NK-92 (cell line): ENCODE results near the gene VANGL1.

Source experiments
- DNase-seq: peaks from one replicate; lab custom pipeline; 2025; ENCODE audit not compliant: unreplicated experiment; lab: John Stamatoyannopoulos, UW

The VANGL1 gene

DNA sequence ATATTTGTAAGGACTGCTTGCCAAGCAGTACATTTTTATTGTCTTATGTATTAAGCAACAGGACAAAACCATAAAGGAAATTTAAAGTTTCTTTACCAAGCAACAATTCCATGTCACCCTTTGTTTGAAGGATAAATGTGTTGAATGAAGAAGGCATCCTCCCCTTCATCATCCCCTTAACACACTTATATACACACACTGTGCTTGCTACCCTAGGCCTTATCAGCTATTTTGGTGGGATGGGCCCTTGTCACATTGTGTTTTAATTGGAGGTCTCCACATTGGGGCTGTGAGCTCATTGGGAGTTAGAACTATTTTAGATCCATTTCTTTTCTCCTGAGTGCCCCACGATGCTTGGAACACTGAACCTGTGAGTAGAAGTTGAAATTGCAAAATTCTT is 1.9 kb downstream of the VANGL1 start:
- no peak for DNase-seq

DNA sequence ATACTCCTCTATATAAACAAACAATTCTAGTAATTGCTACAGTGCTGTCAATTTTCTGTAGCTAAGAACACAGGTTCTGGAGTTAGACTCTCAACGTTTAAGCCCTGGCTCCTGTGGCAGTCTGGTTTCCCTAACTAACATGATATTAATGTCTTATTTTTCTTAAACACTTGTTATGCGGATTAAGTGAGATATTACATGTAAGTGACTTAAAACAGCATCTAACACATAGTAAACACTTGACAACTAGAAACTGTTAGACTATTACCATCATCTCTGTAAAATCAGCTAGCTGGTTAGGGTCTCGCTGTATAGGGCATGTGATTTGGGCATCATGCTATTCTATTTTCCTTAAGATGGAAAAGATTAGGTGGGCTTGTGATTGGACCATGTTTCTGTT is 2.3 kb downstream of the VANGL1 start:
- no peak for DNase-seq

DNA sequence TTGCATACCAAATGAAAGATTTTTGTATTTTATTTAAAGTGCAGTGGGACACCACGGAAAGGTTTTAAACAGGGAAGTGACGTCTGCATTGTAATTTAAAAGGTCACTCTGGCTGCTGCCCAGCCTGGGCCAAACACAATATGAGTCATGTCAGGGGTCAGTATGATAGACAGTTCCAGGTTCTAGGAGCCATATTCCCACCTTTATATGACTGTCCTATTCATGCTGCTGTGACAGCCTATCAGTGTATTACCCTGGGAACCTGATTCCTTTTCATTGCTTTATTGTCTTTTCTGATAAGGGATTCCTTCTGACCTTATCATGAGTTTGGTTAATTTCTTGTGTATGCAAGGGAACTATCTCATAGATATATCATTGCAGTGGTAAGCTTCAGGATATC is 5.3 kb downstream of the VANGL1 start:
- no peak for DNase-seq

DNA sequence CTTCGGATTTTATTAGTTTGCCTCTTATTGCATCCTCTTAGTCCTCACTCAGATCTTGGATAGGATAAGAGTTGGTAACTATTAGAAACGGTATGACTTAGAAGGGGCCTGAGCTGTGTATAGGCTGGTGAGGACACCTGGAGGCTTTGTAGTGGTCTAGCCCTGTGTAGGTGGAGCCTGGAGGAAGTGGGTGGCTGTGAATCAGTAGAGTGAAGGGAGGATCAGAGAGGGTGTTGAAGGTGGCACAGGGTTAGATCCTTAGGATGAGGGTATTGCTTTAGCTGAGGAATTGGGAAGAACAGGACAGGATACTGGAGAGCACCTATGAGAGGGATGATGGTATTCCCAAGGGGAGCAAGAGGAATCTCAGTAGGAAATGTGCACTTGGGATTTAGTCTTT is 5.7 kb downstream of the VANGL1 start:
- DNase-seq = no peak

DNA sequence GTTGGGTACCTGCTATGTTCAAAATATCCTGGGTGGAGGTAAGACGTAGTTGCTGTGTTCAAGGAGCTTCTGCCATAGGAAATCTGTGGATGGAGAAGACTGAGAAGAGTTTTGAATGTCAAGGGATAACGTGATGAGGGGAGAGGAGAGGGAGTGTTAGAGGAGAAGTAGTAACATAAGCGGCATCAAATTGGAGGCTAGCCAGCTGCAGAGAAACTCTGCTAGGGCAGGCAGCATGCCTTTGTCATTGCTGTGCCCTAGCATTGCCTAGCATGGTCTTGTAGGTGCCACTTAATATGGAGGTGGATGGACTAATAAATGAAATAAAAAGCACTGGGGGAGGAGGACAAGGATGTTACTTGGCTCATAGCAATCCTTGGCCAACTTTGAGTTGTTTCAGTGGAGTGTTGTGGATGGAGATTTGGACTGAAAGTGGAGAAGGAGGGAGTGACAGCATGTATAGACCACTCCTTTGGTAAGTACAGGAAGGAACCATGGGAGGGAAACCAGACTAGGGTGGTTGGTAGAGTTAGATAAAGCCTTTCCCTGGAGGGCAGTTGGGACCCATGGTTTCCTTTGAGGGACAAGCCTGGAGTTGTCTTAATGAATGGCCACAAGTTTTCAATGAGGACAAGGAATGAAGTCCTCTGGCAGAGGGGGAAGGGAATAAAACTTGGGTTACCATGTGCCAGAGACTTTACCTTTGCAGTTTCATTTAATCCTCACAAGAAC is 6.3 kb downstream of the VANGL1 start:
- DNase-seq = no peak

DNA sequence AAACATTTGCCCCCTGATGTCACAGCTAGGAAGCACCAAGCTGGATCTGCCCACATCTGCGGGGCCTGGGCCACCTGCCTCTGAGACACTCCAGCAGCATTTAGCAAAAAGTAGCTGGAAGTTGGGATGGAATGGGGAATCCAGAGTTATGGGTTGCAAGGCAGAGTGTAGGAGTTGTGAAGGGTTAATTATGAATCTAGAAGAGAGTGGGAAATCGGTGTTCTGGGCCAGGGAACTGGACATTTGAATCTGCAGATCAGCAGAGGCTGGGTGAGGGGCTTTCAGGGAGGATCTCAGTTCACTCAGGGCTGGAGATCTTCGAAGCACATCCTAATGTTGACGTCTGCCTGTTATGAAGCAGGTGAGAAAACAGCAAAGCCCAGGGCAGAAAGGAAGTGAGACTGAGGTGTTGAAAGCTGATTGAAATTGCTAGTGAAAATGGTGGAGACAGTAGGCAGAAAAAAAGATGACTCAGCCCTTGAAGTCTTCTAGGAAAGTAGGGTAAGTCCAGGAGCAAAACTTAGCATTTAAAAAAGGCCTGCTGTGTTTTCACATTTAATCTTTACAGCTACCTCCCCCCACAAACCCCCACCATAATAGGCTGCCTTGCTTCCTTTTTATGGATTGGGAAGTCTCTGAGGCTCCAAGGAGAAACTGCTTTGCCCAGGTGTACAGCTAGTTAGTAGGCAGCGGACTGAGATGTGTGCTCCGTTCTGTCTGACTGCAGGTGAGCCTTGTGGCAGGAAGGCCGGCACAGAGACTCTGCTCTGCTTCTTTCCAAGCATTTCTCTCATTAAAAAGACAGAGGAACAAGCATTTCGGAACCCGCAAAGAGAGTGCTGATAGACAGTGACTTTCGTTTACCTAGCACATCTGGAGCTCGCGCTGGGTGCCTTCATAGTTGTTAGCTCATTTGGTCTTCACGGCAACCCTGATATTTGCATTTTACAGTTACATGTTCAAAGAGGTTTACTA is 7.2 kb downstream of the VANGL1 start:
- DNase-seq = no peak

DNA sequence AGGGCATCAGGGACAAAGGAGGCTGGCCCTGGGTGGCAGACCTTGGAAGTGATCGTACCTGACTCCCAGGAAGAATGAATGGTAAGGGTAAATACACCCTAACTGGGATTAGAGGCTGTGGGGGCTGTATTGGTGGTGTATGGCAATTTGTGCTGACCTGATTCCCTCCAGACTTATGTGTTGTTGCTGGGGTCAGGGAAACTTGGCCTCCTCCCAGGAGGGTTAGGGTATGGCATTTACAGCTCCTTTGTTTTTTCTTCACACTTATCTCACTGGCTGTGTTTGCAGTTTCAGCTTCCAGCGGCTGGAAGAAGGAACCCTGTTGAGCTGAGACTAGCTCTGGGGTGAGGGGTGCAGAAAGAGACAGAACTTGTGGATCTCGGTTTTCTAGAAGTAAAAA is 8.2 kb downstream of the VANGL1 start:
- no peak for DNase-seq

DNA sequence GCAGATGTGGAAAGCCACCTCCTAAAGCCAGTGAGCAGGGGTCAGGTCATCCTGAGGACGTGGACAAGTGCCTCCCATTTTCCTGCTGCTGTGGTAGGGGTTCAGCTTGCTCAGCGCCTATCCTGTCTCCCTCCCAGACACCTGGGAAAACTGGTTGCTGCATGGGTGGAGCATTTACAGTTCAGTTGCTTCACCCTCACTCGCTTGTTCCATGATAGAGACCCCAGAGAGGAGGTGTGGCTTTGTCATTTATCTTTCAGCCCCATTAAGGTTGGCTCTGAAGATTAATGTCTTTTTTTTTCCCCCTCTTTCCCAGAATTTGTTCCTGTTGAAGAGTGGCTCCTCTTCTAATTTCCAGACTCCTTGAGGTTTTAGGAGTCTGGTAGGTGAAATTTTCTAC is 9.2 kb downstream of the VANGL1 start:
- no peak for DNase-seq

DNA sequence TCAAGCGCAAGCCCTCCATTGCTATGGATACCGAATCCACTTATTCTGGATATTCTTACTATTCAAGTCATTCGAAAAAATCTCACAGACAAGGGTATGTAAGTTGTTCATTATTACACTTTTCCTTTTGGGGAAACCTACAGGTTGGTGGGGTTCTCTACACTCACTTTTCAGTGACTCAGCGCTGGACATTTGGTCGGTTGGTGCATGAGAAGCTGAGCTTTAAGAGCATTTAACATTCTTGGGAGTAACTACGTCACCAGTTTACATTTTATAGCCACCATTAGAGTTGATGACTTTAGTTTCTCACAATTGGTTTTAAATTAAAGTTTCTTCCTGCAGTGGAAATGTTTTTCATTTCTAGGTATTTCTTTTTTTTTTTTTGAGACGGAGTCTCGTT is 9.6 kb downstream of the VANGL1 start:
- no peak for DNase-seq

DNA sequence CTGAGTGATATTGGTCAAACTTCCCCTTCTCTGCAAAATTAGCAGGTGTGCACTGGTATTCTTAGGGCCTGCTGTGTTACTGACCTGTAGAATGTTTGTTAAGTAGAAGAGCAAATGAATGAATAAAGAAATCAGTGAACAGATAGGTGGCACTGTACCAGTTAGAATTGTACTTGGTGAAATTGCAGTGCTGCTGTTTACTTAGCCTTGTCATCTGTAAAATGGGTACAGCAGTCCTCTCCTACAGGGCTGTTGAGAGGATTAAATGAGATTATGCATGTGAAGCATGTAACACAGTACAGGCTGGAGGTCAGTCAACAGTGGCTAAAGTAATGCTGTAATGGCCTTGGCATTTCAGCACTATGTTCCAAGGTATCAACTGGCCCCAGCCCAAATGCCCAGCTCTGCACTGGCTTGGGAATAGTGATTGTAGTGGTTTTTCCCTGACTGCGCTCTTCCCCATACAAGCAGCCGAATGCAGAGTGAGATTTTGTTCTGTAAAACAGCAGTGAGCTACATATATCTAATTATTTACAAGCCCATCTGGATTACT is 10.5 kb downstream of the VANGL1 start:
- DNase-seq = no peak

DNA sequence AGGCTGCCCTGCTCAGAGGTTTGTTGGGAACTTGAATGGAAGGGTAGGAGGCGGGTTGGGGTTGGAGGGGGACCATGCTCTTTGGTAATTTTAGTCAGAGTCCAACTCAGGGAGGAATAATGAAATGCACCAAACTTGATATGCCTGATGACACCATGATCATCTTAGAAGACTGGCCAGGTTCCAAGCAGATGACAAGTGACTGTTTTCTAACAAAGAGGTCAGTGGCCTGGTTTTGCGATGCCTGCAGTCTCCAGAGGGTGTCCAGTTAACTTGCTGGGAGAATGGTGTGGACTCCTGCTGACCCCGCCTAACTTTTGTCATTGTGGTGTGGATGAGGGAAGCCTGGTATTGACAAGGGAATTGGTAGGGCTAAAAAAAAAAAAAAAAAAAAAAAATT is 12.4 kb downstream of the VANGL1 start:
- no peak for DNase-seq

DNA sequence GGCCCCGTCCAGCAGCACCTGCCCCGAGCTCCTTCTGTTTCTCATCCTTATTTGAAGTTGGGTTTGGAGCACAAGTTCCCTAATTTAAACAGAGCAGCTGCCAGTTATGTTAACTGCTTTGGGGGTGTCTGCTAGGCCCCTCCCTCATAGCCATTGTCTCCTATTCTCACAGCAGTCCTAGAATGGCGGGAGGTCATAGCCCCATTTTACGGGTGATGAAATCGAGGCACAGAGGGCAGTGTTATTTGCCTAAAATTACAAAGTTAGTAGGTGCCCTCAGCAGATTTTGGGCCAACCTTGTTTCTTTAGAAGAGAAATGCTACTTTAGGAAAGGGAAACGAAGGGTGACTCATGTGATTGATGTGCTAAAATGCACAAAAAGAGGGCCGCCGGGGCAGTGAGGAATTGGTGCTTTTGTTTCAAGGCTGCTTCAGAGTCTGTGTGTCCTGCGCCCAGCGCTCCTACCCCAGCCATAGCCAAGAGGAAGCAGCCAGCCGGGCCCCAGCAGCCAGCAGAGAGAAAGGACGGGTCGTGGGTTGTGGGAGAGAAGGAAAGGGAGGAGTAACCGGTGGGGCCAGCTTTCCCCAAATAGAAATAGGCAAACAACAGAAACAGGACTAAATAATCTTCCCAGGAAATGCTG is 13.0 kb downstream of the VANGL1 start:
- no peak for DNase-seq

DNA sequence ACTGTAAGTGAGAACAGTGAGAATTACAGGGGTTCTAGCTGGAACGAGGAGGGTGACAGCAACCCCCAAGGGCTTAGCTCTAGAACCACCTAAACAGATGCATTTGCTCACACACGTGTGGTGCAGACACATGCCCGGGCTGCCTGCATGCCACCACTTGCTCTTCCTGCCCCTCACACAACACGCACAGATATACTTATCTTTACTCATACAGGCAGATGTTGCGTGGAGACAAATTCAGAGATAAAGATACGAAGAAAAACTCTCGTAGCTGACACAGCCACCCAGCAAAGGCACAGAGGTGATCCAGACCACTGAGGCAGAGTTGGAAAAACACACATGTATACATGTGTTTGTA is 13.5 kb downstream of the VANGL1 start:
- no peak for DNase-seq

DNA sequence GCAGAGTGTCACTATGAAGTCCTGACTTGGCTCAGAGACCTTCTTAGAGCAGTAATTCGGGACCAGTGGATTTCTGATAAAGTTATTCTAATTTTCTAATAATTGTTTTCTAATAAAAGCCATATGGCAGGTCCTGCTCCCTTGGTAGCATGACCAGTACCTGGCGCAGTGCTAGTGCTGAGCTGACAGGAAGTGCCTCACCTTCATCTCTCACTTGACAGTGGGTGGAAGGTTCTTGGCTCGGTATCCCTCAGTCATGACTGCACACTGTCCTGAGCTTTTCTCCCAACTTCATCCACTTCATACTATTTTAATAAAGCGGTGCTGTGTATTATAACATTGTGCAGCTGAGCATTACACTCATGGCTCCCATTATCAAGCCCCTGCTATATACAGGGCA is 14.1 kb downstream of the VANGL1 start:
- no peak for DNase-seq

DNA sequence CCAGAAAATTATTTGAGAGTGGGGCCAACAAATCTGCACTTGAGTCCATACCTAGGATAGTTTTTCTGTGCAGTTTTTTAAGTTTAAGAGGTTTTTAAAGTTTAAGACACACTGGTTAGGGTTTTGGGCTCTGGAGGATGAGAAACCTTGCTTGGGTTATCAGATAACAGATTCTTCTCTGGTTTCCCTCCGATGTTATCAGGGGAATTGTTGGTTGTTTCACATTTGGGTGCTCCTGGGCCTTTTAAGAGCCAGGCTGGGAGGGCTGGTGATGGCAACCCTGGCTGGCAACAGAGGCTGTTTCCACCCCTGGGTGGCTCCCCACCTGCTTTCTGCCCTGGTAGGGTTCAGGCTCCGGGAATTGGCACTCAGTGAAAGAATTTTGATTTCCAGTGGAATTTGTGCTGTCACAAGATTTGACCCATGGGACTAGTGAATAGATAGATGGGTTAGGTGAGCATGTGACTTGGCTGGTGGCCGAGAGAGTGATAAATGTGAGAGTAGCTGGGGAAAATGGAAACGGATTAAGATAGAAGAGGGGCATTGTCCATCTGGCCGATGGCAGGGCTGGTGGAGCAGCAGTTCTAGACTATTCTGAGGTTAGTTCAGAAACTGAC is 14.8 kb downstream of the VANGL1 start:
- no peak for DNase-seq

DNA sequence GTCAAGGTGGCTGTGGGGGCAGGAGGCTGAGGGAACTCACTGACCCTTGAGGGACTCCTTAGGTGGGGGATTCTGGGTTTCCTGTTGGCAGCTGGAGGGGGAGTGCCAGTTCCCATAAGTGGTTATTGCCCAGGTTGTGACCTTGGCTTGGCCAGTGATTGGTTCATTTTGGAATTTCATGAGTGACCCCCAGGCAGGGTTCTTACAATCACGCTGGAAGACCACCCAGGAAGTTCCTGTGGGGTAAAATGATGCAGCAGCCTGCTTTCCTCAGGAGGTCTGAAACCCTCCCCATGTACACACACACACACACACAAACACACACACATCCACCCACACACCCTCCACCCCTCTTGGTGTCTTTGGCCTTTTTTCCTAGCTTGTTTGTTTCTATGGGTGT is 16.9 kb downstream of the VANGL1 start:
- DNase-seq = no peak

DNA sequence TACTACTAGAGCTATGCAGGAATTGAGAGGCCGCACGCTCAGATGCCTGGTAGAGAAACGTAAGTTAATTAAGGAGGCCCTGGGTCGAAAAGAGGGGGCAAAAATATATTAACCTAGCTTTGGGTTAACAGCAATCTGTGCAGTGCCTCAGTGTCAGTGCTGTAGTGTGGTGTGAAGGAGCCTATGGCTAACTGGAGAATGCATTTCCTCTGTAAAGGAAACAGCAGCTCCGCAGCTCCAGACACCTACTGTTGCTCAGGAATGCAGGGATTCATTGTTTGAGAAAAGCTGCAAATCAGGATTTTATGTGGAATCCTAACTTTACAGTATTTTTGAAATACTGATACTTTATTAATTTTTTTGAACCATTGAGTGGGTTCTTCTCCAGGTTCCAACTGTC is 18.4 kb downstream of the VANGL1 start:
- no peak for DNase-seq

DNA sequence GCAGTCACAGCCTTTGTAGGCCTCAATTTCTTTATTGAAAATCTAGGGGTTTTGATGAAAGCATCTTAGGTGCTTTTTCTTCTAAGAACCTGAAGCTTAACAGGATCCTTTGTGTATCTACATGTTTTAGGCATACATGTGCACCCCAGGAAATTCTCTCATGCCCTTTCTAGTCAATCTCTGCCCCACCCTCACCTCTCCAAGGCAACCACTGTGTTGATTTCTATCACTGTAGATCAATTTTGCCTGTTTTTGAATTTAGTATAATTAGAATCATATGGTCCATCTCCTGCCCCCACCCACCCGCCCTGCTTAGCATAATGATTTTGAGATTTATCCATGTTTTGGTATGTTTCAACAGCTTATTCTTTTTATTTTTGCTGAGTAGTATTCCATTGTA is 19.4 kb downstream of the VANGL1 start:
- no peak for DNase-seq

DNA sequence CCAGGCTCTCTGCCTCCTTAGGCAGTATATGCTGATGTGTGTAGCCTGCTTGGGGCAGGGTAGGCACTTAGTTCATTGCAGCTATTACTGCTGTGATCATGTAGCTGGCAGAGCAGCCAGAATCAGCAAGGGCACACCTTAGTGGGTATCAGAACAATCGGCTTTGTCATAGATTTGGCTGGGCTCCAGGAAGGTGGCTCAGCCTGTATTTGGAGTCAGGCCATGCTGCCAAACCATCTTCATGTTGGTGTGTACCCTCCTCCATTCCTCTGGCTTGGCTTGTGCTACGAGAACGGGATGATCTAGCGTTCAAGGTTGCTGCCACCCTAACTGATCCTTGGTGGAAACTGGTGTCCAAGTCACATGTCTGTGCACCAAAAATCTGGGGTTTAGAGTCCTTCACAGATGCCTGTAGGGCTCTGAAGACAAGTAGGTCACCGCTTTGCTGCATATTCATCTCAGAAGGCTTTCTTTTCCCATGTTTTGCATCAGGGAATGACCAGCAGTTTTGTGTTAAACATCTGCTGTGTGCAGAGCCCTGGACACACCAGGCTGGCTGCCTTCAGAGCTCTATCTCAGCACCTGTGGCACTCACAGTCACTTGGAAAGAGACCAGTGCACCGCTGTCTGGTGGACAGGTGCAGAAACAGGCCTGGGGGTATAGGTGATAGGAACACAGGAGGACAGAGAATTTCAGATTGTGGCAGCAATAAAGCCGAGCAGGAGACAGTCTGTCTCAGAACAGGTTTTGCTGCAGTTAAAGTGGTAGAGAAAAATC is 23.7 kb downstream of the VANGL1 start:
- DNase-seq = no peak

DNA sequence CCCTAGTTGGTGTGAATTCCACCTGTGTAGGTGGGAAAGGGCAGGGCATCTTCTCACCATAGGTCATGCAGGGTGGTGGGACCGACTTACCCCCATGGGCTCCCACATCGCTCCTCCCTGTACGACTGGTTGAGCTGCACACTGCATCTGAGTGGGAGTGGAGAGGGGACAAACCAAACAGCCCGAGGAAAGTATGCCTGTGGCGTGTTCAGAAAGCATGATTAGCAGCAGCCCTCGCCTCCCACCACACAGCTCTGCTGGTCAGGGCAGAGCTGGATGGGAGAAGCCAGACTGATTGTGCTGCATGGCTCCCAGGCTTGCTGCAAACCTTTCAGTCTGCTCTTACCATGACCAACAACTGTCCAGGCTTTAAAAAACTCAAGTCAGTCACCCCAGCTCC is 24.4 kb downstream of the VANGL1 start:
- DNase-seq = no peak
